Measurements from ENCODE around the gene PRKCA. TPM values are rescaled to one million over a fixed set of nuclear protein-coding genes. Genes with fewer than 3 reads are reported as not detected.

Gene PRKCA
- polyA plus RNA-seq, 4 donors, result 19.9 to 27.8 (median 24.5) TPM

- no peak for DNase-seq (ENCODE audit: low read depth in 4 of 4, low spot score in 2 of 4)
Measured at GRCh38 chr17:66430846-66431795, 128.7 kb downstream of the PRKCA start.

- DNase-seq (ENCODE audit: low read depth in 4 of 4, low spot score in 2 of 4), result no peak
Measured at GRCh38 chr17:66431910-66432309, 129.5 kb downstream of the PRKCA start.

GRCh38 chr17:66432411-66432957 is 130.1 kb downstream of the PRKCA start:
- DNase-seq (ENCODE audit: low read depth in 4 of 4, low spot score in 2 of 4), result no peak

GRCh38 chr17:66432996-66433551 is 130.7 kb downstream of the PRKCA start:
- DNase-seq (ENCODE audit: low read depth in 4 of 4, low spot score in 2 of 4), result no peak

- no peak for DNase-seq (ENCODE audit: low read depth in 4 of 4, low spot score in 2 of 4)
Measured at GRCh38 chr17:66435182-66435581, 132.8 kb downstream of the PRKCA start.

- DNase-seq (ENCODE audit: low read depth in 4 of 4, low spot score in 2 of 4), result no peak
Measured at GRCh38 chr17:66436631-66437030, 134.2 kb downstream of the PRKCA start.

GRCh38 chr17:66437476-66438026 is 135.1 kb downstream of the PRKCA start:
- no peak for DNase-seq (ENCODE audit: low read depth in 4 of 4, low spot score in 2 of 4)

GRCh38 chr17:66438101-66438500 is 135.7 kb downstream of the PRKCA start:
- DNase-seq (ENCODE audit: low read depth in 4 of 4, low spot score in 2 of 4), result no peak

GRCh38 chr17:66441101-66441661 is 138.8 kb downstream of the PRKCA start:
- no peak for DNase-seq (ENCODE audit: low read depth in 4 of 4, low spot score in 2 of 4)

- no peak for DNase-seq (ENCODE audit: low read depth in 4 of 4, low spot score in 2 of 4)
Measured at GRCh38 chr17:66443166-66443565, 140.8 kb downstream of the PRKCA start.

- DNase-seq (ENCODE audit: low read depth in 4 of 4, low spot score in 2 of 4), result no peak
Measured at GRCh38 chr17:66443606-66444005, 141.2 kb downstream of the PRKCA start.

GRCh38 chr17:66444031-66444430 is 141.6 kb downstream of the PRKCA start:
- DNase-seq (ENCODE audit: low read depth in 4 of 4, low spot score in 2 of 4), result no peak

- no peak for DNase-seq (ENCODE audit: low read depth in 4 of 4, low spot score in 2 of 4)
Measured at GRCh38 chr17:66445229-66445628, 142.8 kb downstream of the PRKCA start.

- DNase-seq (ENCODE audit: low read depth in 4 of 4, low spot score in 2 of 4), result no peak
Measured at GRCh38 chr17:66446419-66446818, 144.0 kb downstream of the PRKCA start.

GRCh38 chr17:66447159-66447558 is 144.7 kb downstream of the PRKCA start:
- DNase-seq (ENCODE audit: low read depth in 4 of 4, low spot score in 2 of 4), result no peak

- DNase-seq (ENCODE audit: low read depth in 4 of 4, low spot score in 2 of 4), result no peak
Measured at GRCh38 chr17:66448026-66448639, 145.7 kb downstream of the PRKCA start.

- DNase-seq (ENCODE audit: low read depth in 4 of 4, low spot score in 2 of 4), result no peak
Measured at GRCh38 chr17:66449418-66449977, 147.1 kb downstream of the PRKCA start.

GRCh38 chr17:66450008-66450851 is 147.8 kb downstream of the PRKCA start:
- no peak for DNase-seq (ENCODE audit: low read depth in 4 of 4, low spot score in 2 of 4)

GRCh38 chr17:66450852-66451158 is 148.4 kb downstream of the PRKCA start:
- DNase-seq (ENCODE audit: low read depth in 4 of 4, low spot score in 2 of 4), result no peak
